K562 (cell line): Measurements from ENCODE around the gene PASD1. TPM values are rescaled to one million over a fixed set of nuclear protein-coding genes. Genes with fewer than 3 reads are reported as not detected.

ENCODE experiments used
- ATF1 ChIP-seq, 2 experiments: fragments of 450-650 bp in 1 of 2; IDR thresholded peaks; 2 replicates each; pipeline ENCODE4 v1.6.1; 2016; ENCODE audit warnings: missing compliant biosample characterization in 1 of 2, missing genetic modification characterization in 1 of 2
- ATF2 ChIP-seq: sonication (generic); formaldehyde crosslinking; IDR thresholded peaks from 2 replicates; pipeline ENCODE4 v1.8.1; 2022; ENCODE audit warnings: missing genetic modification reagents
- HDAC1 ChIP-seq, 2 experiments: fragments of 450-650 bp; IDR thresholded peaks; 2 replicates each; pipeline ENCODE4 v1.6.1; 2016 to 2017; ENCODE audit warnings: inconsistent platforms in 1 of 2, mild to moderate bottlenecking in 1 of 2, moderate library complexity in 1 of 2
- ZNF395 ChIP-seq: fragments of 200-800 bp; sonication (Bioruptor generic); IDR thresholded peaks from 2 replicates; pipeline ENCODE4 v1.6.1; 2017; ENCODE audit warnings: missing genetic modification characterization, missing compliant biosample characterization
- ZNF518B ChIP-seq: fragments of 250-450 bp; sonication (Bioruptor Pico); IDR thresholded peaks from 2 replicates; pipeline ENCODE4 v1.5.0; 2021; ENCODE audit warnings: mild to moderate bottlenecking, moderate library complexity
- polyA plus RNA-seq, 8 experiments: library from polyadenylated mRNA; depleted of rRNA in 4 of 8; stranded (reverse) in 5 of 8; unstranded in 3 of 8; fragments of >200 nt; fragmentation: Nextera tagmentation in 2 of 8; fragmentation: Illumina TruSeq in 1 of 8; extraction: Ambion mirVana in 2 of 8; extraction: Trizol in 1 of 8; gene quantifications; 2 replicates each; pipeline versions ENCODE4 v1.2.1 to v1.2.3, GENCODE V29; 2011 to 2014; ENCODE audit warnings: inconsistent platforms in 1 of 8, missing spikeins in 1 of 8
- total RNA-seq, 7 experiments: library from RNA; depleted of rRNA in 6 of 7; stranded (reverse); fragments of >200 nt in 6 of 7; fragmentation: Illumina TruSeq in 2 of 7; extraction: Trizol in 2 of 7; gene quantifications; 2 replicates each; pipeline versions ENCODE4 v1.2.1 to v1.2.3, GENCODE V29; 2011 to 2021; ENCODE audit warnings: low replicate concordance in 1 of 7

The PASD1 gene
- total and polyA plus RNA-seq, 9 of the 15 experiments (the other 6 are each of a cell fraction or from before 2014, with no cell fraction given), result 1.7 to 12.8 (median 9.6) TPM

DNA sequence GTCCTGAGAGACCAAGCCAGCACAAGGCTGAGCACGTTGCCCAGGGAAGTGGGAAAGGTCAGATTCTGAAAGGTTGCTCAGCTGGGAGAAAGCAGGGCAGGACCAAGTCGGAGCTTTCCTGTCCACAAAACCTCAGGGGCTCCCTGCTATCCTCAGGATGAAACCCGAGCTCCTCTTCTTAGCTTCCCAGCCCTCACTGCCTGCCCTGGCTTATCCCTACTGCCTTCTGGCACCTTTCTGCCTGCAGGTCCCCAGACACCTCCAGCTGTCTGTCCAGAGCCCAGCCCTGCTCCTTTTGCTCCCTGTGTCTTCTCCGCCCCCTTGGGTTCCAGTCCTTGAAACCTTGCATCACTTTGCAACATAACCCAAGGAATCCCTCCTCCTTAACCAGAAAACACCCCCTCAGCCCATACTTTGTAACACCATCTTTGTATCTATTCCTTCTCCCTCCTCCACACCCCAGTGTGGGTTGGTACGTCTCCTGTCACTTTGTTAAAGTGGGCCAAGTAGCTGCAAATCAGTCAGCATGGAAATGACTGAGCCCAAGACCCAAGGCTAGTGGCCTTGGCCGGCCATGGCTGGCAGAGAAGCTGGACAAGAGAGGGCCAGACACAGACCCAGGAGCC, 111.8 kb downstream of the PASD1 start (continued):
- no peak for TF ChIP-seq ZNF518B (CRISPR knock-in tag)
- no peak for TF ChIP-seq ATF2 (CRISPR knock-in tag)
- TF ChIP-seq ZNF395, result no peak
- no peak for TF ChIP-seq HDAC1 (IDR thresholded peaks at IDR 0.05)
- TF ChIP-seq ATF1 (CRISPR knock-in tag; IDR thresholded peaks at IDR 0.05), result no peak
- no peak for TF ChIP-seq ATF1 (tag; IDR thresholded peaks at IDR 0.05)
